HG03378 (cell line): ENCODE measurements around the gene GLCE.

Experiments
- ATAC-seq: cut with Tn5 transposase; IDR thresholded peaks from one replicate; pipeline ENCODE4 v1.9.1; 2021; ENCODE audit warnings: mild to moderate bottlenecking, moderate library complexity; ENCODE audit not compliant: unreplicated experiment

GLCE gene

GRCh38 chr15:69314736-69315135 is 154.3 kb downstream of the GLCE start:
- no peak for ATAC-seq

- ATAC-seq: no peak
Observed at GRCh38 chr15:69315402-69316110, 155.1 kb downstream of the GLCE start.

GRCh38 chr15:69316291-69316690 is 155.9 kb downstream of the GLCE start:
- ATAC-seq: no peak

GRCh38 chr15:69317392-69317841 is 157.0 kb downstream of the GLCE start:
- ATAC-seq: no peak

GRCh38 chr15:69318033-69318432 is 157.6 kb downstream of the GLCE start:
- ATAC-seq: no peak

GRCh38 chr15:69319384-69320375 is 159.2 kb downstream of the GLCE start:
- no peak for ATAC-seq

GRCh38 chr15:69320977-69321554 is 160.6 kb downstream of the GLCE start:
- no peak for ATAC-seq
